Astrocyte of the spinal cord (primary cell): ENCODE results near the gene DIO1.

Source experiments
- DNase-seq: peaks from one replicate; pipeline ENCODE4 v3.0.0; 2011; ENCODE audit warnings: low read depth, low spot score
- H3K4me3 ChIP-seq: 2 replicates; pipeline ENCODE4 v1.5.1; 2011; ENCODE audit warnings: low read depth, mild to moderate bottlenecking, low read length, moderate library complexity
- CTCF ChIP-seq: IDR thresholded peaks from 2 replicates; pipeline ENCODE4 v1.5.1; 2012; ENCODE audit warnings: low read depth, mild to moderate bottlenecking, low read length, inconsistent platforms
- in situ Hi-C: cut with HindIII; loops from 2 replicates; pipeline ENCODE4 v1.10.0; 2017; ENCODE audit warnings: low sequenced_read_pairs

Gene DIO1

GRCh38 chr1:53888681-53889080 is 5.3 kb upstream of the DIO1 start:
- H3K4me3 ChIP-seq, result no peak overlapping the region
- in situ Hi-C loops, result no loop called here
- DNase-seq, result no peak
- no peak for TF ChIP-seq CTCF

GRCh38 chr1:53889304-53890298 is 4.4 kb upstream of the DIO1 start, which contains the start of gene YIPF1:
Gene YIPF1 (minus strand): TSS chr1:53889797. CDS start chr1:53888937, 860 bp downstream.
- no peak for TF ChIP-seq CTCF
- peak; percentile 95 for DNase-seq
- peak within 1 kb of the TSS; percentile 97 for H3K4me3 ChIP-seq
- in situ Hi-C loops, result no loop called here

- in situ Hi-C loops, result no loop called here
- H3K4me3 ChIP-seq, result no peak overlapping the region
- DNase-seq, result no peak
- no peak for TF ChIP-seq CTCF
These were observed 3.5 kb upstream of the DIO1 start for GRCh38 chr1:53890522-53890941.

GRCh38 chr1:53891018-53891417 is 3.0 kb upstream of the DIO1 start:
- H3K4me3 ChIP-seq, result no peak overlapping the region
- in situ Hi-C loops, result no loop called here
- no peak for TF ChIP-seq CTCF
- no peak for DNase-seq

- no peak overlapping the region for H3K4me3 ChIP-seq
- TF ChIP-seq CTCF, result no peak
- in situ Hi-C loops, result no loop called here
- DNase-seq, result no peak
These were observed 2.3 kb upstream of the DIO1 start for GRCh38 chr1:53891678-53892077.

GRCh38 chr1:53892911-53893310 is 1.1 kb upstream of the DIO1 start:
- TF ChIP-seq CTCF, result no peak
- H3K4me3 ChIP-seq, result no peak overlapping the region
- DNase-seq, result no peak
- in situ Hi-C loops, result no loop called here
